SK-N-DZ (cell line): ENCODE measurements around the gene GCLM.
"Not testable (repeated sequence)": the region's sequence is repeated elsewhere in the genome, so short reads cannot be mapped to it uniquely, and the experiment has no call there.

ENCODE experiments used
- DNase-seq: peaks from one replicate; pipeline ENCODE4 v3.0.0-alpha.2; 2015; ENCODE audit warnings: low spot score

Gene GCLM

GRCh38 chr1:93899543-93900207 lies 9.6 kb downstream of the GCLM start:
- DNase-seq = no peak

- no peak for DNase-seq
These were observed 20.3 kb downstream of the GCLM start for GRCh38 chr1:93888900-93889299.

GRCh38 chr1:93882269-93882668 lies 27.0 kb downstream of the GCLM start:
- no peak for DNase-seq

GRCh38 chr1:93880731-93881130 lies 28.5 kb downstream of the GCLM start:
- DNase-seq = no peak

- DNase-seq = peak; percentile 90
These were observed 30.2 kb downstream of the GCLM start, which contains the start of gene DNTTIP2 for GRCh38 chr1:93878889-93879586. Gene DNTTIP2, minus strand, starts transcription at chr1:93879206. Its CDS starts 58 bp downstream, at chr1:93879148.

- peak; percentile 2 for DNase-seq
These were observed 30.7 kb downstream of the GCLM start for GRCh38 chr1:93878501-93878888.

- no peak for DNase-seq
These were observed 31.7 kb downstream of the GCLM start for GRCh38 chr1:93877529-93877928.

GRCh38 chr1:93876244-93876643 lies 33.0 kb downstream of the GCLM start:
- no peak for DNase-seq

- DNase-seq = peak; percentile 17
These were observed 35.1 kb downstream of the GCLM start for GRCh38 chr1:93874025-93874651.

GRCh38 chr1:93871366-93871765 lies 37.9 kb downstream of the GCLM start:
- no peak for DNase-seq

- no peak for DNase-seq
These were observed 39.6 kb downstream of the GCLM start for GRCh38 chr1:93869653-93870052.

GRCh38 chr1:93868492-93868891 lies 40.7 kb downstream of the GCLM start:
- not testable (repeated sequence) for DNase-seq

- DNase-seq = no peak
These were observed 44.0 kb downstream of the GCLM start for GRCh38 chr1:93865253-93865652.

GRCh38 chr1:93864175-93864574 lies 45.1 kb downstream of the GCLM start:
- no peak for DNase-seq

GRCh38 chr1:93857653-93858052 lies 51.6 kb downstream of the GCLM start:
- not testable (repeated sequence) for DNase-seq

GRCh38 chr1:93855983-93856382 lies 53.2 kb downstream of the GCLM start:
- not testable (repeated sequence) for DNase-seq

GRCh38 chr1:93853940-93854339 lies 55.3 kb downstream of the GCLM start:
- DNase-seq = no peak

GRCh38 chr1:93851878-93852277 lies 57.4 kb downstream of the GCLM start:
- no peak for DNase-seq

- DNase-seq = no peak
These were observed 57.9 kb downstream of the GCLM start for GRCh38 chr1:93851327-93851712.

- DNase-seq = peak; percentile 57
These were observed 58.4 kb downstream of the GCLM start for GRCh38 chr1:93850687-93851326.

GRCh38 chr1:93848350-93848883 lies 60.8 kb downstream of the GCLM start:
- no peak for DNase-seq

- DNase-seq = peak; percentile 82
These were observed 61.4 kb downstream of the GCLM start for GRCh38 chr1:93847811-93848288.
